Measurements from ENCODE around the gene NOS2.

DNA sequence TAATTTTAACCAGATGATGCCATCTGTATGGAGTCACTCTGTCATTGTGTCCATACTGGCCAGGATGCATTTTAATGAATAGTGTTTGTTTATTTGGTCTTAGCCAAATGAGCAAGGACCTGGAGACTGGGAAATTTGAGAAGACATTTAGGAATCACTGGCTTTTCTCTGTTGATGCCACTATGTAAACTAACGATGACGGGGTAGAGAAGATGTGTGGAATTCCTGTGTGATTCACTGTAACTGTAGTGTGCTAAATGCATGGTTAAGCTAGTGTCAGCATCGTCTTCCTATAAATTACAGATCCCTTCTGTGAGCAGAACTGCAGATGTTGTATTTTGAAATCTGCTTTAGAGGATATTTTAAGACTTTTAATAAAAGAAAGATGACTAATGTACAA lies 66.6 kb downstream of the NOS2 start:
- TF ChIP-seq, protein P1, sequence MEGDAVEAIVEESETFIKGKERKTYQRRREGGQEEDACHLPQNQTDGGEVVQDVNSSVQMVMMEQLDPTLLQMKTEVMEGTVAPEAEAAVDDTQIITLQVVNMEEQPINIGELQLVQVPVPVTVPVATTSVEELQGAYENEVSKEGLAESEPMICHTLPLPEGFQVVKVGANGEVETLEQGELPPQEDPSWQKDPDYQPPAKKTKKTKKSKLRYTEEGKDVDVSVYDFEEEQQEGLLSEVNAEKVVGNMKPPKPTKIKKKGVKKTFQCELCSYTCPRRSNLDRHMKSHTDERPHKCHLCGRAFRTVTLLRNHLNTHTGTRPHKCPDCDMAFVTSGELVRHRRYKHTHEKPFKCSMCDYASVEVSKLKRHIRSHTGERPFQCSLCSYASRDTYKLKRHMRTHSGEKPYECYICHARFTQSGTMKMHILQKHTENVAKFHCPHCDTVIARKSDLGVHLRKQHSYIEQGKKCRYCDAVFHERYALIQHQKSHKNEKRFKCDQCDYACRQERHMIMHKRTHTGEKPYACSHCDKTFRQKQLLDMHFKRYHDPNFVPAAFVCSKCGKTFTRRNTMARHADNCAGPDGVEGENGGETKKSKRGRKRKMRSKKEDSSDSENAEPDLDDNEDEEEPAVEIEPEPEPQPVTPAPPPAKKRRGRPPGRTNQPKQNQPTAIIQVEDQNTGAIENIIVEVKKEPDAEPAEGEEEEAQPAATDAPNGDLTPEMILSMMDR (conservative IDR thresholded peaks at IDR 0.05 in 1 of 2, IDR thresholded peaks at IDR 0.05 in 1 of 2; ENCODE audit: low read depth in 1 of 2, low read length in 2 of 2) = no peak
- TF ChIP-seq EZH2 (IDR thresholded peaks at IDR 0.05; ENCODE audit: low read length, missing control alignments) = no peak
